Activated CD4-positive, CD25-positive, alpha-beta regulatory T cell (primary cell): ENCODE data around the gene NKD1.
"Not testable (repeated sequence)": the region's sequence is repeated elsewhere in the genome, so short reads cannot be mapped to it uniquely, and the experiment has no call there.

Experiments
- DNase-seq, 4 experiments: peaks; one replicate each; lab custom pipeline; 2025; lab: John Stamatoyannopoulos, UW

The NKD1 gene

DNA sequence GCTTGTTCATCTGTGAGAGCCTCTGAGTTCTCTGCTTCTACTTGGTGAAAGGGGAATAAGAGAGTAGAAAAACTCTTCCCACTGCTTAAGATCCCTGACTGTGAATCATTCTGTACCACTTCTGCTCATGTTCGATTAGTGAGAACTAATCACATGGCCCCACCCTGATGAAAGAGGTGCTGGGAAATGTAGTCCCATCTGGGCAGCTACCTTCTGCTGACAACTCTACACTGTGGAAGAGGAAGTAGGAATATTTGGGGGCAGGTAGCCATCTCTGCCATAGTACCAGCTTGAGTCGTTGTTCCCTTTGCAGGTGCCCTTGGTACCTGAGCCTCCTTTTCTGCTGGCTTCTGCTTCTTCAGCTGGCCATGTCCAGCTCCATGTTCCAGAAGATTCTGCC lies 29.9 kb downstream of the NKD1 start:
- no peak for DNase-seq

- DNase-seq: not testable (repeated sequence)
Observed at GRCh38 chr16:50579373-50579772, 31.2 kb downstream of the NKD1 start.

DNA sequence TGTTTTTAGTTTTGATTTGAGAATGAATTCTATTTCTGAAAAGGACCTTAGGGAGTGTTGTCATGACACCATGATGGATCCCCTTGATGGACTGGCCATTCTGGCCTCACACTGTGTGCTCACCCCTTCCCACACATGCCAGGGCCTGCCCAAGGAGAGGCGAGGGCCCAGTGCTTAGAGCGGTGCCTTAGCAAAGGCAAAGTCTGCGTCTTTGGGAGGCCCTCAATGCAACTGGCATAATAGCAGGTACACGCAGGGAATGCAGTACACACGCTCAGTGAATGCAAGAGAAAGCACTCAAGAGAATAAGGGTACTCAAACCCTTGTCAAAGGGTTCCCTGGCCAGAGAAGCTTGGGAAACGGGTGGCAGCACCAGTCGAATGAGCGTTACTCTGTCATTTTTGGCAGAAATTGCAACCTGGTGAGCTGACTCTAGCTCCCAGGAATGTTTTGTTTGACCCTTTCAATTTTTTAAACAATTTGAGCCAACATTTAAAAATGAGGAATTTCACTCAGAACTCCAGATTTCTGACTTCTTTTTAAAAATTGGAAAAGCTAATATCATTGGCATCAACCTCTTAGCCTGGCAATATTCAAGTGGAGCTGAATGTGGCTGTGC lies 32.1 kb downstream of the NKD1 start:
- no peak for DNase-seq

DNA sequence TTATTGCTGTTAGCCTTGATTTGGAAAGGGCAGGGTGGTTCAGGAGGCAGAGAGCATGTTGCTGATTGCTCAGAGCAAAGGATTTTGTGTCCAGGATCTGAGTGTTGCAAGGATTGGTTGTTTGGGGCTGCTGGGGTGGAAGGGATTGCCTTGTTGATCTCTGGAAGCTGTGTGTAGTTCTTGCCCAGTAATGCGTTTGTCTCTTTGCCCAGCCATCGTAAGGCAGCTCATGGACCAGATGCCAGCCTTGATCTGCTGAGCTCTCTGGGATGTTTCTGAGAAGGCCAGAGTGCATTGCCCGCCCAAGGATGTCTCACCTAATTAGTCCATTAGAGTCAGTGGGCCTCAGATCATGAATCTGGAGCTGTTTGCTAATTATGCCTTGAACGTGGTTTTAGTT lies 33.6 kb downstream of the NKD1 start:
- DNase-seq: no peak

GRCh38 chr16:50583211-50583610 lies 35.0 kb downstream of the NKD1 start:
- DNase-seq: no peak

DNA sequence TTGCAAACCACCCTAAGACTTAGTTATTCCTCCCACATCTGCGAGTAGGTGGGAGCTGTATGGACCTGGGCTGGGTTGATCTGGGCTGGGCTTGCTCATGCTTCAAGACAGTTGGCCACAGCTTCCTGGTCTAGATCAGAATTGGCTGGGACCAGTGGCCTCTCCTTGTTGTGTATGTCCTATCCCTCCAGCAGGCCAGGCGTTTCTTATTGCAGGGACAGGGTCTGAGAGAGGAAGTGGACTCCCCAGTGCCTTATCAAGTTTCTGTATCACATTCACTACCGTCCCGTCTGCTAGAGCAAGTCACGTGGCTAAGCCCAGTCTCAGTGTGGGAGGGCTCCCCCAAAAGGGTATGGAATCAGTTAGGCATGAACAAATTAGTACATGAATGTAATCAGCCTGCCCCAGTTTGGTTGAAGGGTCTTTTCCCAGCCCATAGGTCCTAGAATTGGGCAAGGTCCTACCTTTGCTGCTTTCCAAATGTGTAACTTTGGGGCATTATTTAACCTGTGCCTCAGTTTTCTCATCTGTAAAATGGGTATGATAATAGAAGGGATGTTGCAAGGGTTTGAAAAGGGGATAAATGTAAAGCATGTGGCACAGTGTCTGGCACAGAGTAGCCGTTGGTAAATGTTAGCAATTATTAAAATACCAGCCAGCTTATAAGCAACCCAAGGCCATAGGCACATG lies 36.0 kb downstream of the NKD1 start:
- DNase-seq: no peak

GRCh38 chr16:50585331-50585776 lies 37.2 kb downstream of the NKD1 start:
- DNase-seq: no peak

DNA sequence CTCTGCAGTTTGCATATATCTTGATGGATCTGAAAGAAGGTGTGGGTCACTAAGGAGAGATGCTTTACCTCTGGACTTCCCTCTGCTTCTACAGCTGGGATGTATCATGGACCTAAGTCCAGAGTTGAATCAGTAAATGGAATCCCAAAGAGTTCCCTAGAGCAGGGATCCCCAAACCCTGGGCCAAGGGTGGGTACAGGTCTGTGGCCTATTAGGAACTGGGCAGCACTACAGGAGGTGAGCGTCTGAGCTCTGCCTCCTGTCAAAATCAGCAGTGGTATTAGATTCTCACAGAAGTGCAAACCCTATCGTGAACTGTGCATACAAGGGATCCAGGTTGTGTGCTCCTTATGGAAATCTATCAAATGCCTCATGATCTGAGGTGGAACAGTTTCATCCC lies 39.3 kb downstream of the NKD1 start:
- DNase-seq: no peak

- DNase-seq: no peak
Observed at GRCh38 chr16:50588276-50588675, 40.1 kb downstream of the NKD1 start.

- DNase-seq: no peak
Observed at GRCh38 chr16:50591209-50591608, 43.0 kb downstream of the NKD1 start.

GRCh38 chr16:50591800-50592771 lies 43.9 kb downstream of the NKD1 start:
- no peak for DNase-seq

DNA sequence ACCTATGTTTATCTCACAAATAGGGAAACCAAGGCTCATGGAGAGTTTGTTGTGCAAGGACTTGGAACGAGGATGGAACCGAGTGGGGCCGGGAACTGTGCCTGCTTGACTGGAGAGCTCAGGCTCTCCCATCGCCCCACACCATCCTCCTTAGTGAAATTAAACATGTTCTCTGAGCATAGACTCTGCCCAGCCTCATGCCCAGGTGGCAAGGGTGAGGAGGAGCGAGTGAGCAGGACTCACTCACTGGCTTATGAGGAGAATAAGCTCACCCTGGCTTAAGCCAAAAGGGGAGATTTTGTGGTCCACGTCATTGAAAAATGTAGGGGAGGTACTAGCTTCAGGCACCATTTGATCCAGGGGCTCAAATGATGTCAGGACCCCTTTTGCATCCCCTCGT lies 44.8 kb downstream of the NKD1 start:
- no peak for DNase-seq

- no peak for DNase-seq
Observed at GRCh38 chr16:50593410-50594150, 45.4 kb downstream of the NKD1 start.

DNA sequence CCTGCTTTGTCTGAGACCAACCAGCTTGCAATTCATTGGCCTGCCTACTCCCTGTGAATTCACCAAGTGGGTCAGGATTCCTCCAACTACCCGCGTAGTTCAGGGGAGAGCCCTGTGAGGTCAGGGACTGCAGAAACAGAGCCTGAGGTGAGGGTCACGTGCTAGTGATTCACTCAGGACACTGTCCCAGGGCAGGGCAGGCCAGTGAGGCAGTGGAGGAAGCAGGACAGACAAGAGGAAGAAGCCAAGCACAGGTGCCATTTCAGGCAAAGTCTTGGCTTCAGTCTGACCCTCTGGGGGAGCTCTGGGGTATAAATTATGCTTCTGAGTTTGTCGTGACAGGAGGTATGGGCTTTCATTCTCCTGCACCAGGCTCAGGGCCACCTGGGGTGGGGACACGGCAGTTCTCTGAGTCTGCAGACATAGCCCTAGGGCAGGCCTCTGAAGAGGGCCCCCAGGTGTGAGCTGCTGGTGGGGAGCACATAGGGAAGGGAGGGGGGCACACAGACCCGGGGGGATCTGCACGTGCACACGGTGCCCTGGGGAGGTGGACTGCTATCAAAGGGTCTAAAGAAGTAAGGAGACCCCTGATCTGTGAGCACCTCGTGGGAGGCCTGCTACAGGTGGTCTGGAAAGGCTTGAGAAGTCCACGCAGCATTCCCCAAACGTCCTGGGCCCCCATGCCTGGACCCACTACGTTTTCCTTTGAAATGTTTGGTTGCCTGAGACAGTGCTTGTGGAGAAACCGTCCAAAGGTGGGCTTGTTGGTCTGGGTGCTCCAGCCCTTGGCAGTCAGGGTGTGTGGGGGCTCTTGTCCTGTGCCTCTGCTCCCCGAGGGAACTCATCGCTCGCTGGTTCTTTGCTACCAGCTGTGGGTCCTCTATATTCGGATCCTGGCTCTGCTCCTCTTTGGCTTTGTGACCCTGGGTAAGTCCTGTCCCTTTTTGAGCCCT lies 46.4 kb downstream of the NKD1 start:
- no peak for DNase-seq

GRCh38 chr16:50595859-50596258 lies 47.7 kb downstream of the NKD1 start:
- no peak for DNase-seq

- no peak for DNase-seq
Observed at GRCh38 chr16:50596762-50597450, 48.7 kb downstream of the NKD1 start.

DNA sequence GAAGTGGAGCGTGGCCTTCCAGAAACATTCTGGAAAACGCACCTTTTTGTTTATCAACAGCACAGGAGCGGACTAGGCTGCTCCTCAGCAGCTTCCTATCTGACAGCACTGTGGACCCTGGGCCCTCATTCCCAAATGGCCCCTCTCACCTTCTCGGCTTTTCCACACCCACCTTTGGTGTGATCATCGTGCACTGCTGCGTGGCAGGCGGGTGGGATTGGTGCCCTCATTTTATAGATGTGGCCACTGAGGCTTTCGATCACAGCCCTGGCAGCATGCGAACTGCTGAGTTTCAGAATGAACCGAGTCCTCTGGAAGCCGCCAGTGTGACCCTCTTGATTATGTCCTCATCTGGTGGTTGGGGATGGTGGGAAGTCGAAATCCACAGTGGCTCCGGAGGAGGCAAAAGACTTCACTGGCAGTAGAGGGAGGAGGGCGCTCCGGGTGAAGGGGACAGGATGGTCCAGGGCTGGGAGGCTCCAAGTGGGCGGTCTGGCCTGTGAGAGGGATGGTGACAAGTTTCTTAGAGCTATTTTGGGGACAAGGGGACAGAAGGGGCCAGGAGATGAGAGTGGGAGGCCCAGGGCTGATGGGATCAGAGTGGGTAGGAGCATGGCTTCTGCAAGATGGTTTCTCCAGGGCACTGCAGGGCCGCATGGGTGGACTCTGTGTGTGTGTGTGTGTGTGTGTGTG lies 49.5 kb downstream of the NKD1 start:
- no peak for DNase-seq

- DNase-seq: no peak
Observed at GRCh38 chr16:50598256-50598894, 50.2 kb downstream of the NKD1 start.

GRCh38 chr16:50598936-50599361 lies 50.8 kb downstream of the NKD1 start:
- no peak for DNase-seq
